ENCODE data around the gene GYG1.
"Not testable (repeated sequence)": the region's sequence is repeated elsewhere in the genome, so short reads cannot be mapped to it uniquely, and the experiment has no call there.

The GYG1 gene

GRCh38 chr3:148964809-148965208 lies 26.5 kb upstream of the GYG1 start:
- ATAC-seq (replicated peaks) (no peak), DNase-seq (no peak)
- H3K4me3 Mint-ChIP-seq, result no peak overlapping the region
- no peak overlapping the region for H3K27ac Mint-ChIP-seq
- no peaks in the 10 kb centered on the region for H3K4me1 Mint-ChIP-seq (ENCODE audit: low read depth in 2 of 2)
- peaks cover 0 to 13% of the 10 kb centered on the region in 2 donors for H3K27me3 Mint-ChIP-seq
- no peaks in the 10 kb centered on the region for H3K9me3 Mint-ChIP-seq
- no peaks in the 10 kb centered on the region for H3K36me3 Mint-ChIP-seq (ENCODE audit: insufficient read depth)

- Mint-ChIP-seq H3K36me3 (ENCODE audit: insufficient read depth) (no peaks in the 10 kb centered on the region), H3K4me3 (no peak overlapping the region), H3K9me3 (no peaks in the 10 kb centered on the region), H3K27me3 (no peaks in the 10 kb centered on the region), H3K27ac (no peak overlapping the region), H3K4me1 (ENCODE audit: low read depth in 2 of 2) (no peaks in the 10 kb centered on the region)
- DNase-seq (no peak), ATAC-seq (replicated peaks) (no peak)
These were observed 23.0 kb upstream of the GYG1 start for GRCh38 chr3:148968321-148968720.

- Mint-ChIP-seq H3K4me3 (no peak overlapping the region), H3K27me3 (no peaks in the 10 kb centered on the region), H3K36me3 (ENCODE audit: insufficient read depth) (no peaks in the 10 kb centered on the region), H3K9me3 (no peaks in the 10 kb centered on the region), H3K27ac (no peak overlapping the region), H3K4me1 (ENCODE audit: low read depth in 2 of 2) (peaks cover 2 to 3% of the 10 kb centered on the region in 2 donors)
- ATAC-seq (replicated peaks), result no peak
- DNase-seq, result no peak
These were observed 21.1 kb upstream of the GYG1 start for GRCh38 chr3:148970271-148970670.

GRCh38 chr3:148971401-148972163 lies 19.8 kb upstream of the GYG1 start:
- Mint-ChIP-seq H3K4me3 (no peak overlapping the region), H3K4me1 (ENCODE audit: low read depth in 2 of 2) (peaks cover 2 to 3% of the 10 kb centered on the region in 2 donors), H3K27ac (no peak overlapping the region), H3K27me3 (no peaks in the 10 kb centered on the region), H3K36me3 (ENCODE audit: insufficient read depth) (no peaks in the 10 kb centered on the region), H3K9me3 (no peaks in the 10 kb centered on the region)
- no peak for DNase-seq
- ATAC-seq (replicated peaks), result no peak

GRCh38 chr3:148974726-148975125 lies 16.6 kb upstream of the GYG1 start:
- H3K27ac Mint-ChIP-seq, result no peak overlapping the region
- DNase-seq (no peak), ATAC-seq (replicated peaks) (no peak)
- peaks cover 2 to 3% of the 10 kb centered on the region in 2 donors for H3K4me1 Mint-ChIP-seq (ENCODE audit: low read depth in 2 of 2)
- no peaks in the 10 kb centered on the region for H3K36me3 Mint-ChIP-seq (ENCODE audit: insufficient read depth)
- H3K9me3 Mint-ChIP-seq, result no peaks in the 10 kb centered on the region
- no peak overlapping the region for H3K4me3 Mint-ChIP-seq
- peaks cover 0 to 2% of the 10 kb centered on the region in 2 donors for H3K27me3 Mint-ChIP-seq

- ATAC-seq (replicated peaks), result no peak
- no peak overlapping the region for H3K27ac Mint-ChIP-seq
- no peaks in the 10 kb centered on the region for H3K9me3 Mint-ChIP-seq
- peaks cover 2 to 3% of the 10 kb centered on the region in 2 donors for H3K4me1 Mint-ChIP-seq (ENCODE audit: low read depth in 2 of 2)
- H3K27me3 Mint-ChIP-seq, result peaks cover 2 to 6% of the 10 kb centered on the region in 2 donors
- no peak overlapping the region for H3K4me3 Mint-ChIP-seq
- no peaks in the 10 kb centered on the region for H3K36me3 Mint-ChIP-seq (ENCODE audit: insufficient read depth)
- no peak for DNase-seq
These were observed 16.1 kb upstream of the GYG1 start for GRCh38 chr3:148975248-148975647.

- H3K27ac Mint-ChIP-seq, result no peak overlapping the region
- no peak overlapping the region for H3K4me3 Mint-ChIP-seq
- H3K36me3 Mint-ChIP-seq (ENCODE audit: insufficient read depth), result no peaks in the 10 kb centered on the region
- H3K4me1 Mint-ChIP-seq (ENCODE audit: low read depth in 2 of 2), result peaks cover 2 to 3% of the 10 kb centered on the region in 2 donors
- H3K27me3 Mint-ChIP-seq, result peaks cover 6 to 11% of the 10 kb centered on the region in 2 donors
- no peak for DNase-seq
- no peak for ATAC-seq (replicated peaks)
- H3K9me3 Mint-ChIP-seq, result no peaks in the 10 kb centered on the region
These were observed 15.6 kb upstream of the GYG1 start for GRCh38 chr3:148975696-148976095.

GRCh38 chr3:148981273-148981672 lies 10.1 kb upstream of the GYG1 start:
- DNase-seq (no peak), ATAC-seq (replicated peaks) (no peak)
- Mint-ChIP-seq H3K4me1 (ENCODE audit: low read depth in 2 of 2) (no peaks in the 10 kb centered on the region), H3K36me3 (ENCODE audit: insufficient read depth) (no peaks in the 10 kb centered on the region), H3K9me3 (no peaks in the 10 kb centered on the region), H3K27me3 (peaks cover 15% of the 10 kb centered on the region in 2 donors), H3K27ac (no peak overlapping the region), H3K4me3 (no peak overlapping the region)

GRCh38 chr3:148987551-148987950 lies 3.8 kb upstream of the GYG1 start:
- not testable (repeated sequence) for H3K4me3 Mint-ChIP-seq; H3K27ac Mint-ChIP-seq; H3K9me3 Mint-ChIP-seq; DNase-seq; ATAC-seq (replicated peaks); H3K27me3 Mint-ChIP-seq
- peaks cover 7 to 13% of the 10 kb centered on the region in 2 donors for H3K4me1 Mint-ChIP-seq (ENCODE audit: low read depth in 2 of 2)
- H3K36me3 Mint-ChIP-seq (ENCODE audit: insufficient read depth), result peaks cover 10% of the 10 kb centered on the region

- peaks cover 35% of the 10 kb centered on the region for H3K36me3 Mint-ChIP-seq (ENCODE audit: insufficient read depth)
- H3K27ac Mint-ChIP-seq, result peak overlapping the region; percentile 88 to 90
- H3K27me3 Mint-ChIP-seq, result no peaks in the 10 kb centered on the region
- peaks cover 23 to 30% of the 10 kb centered on the region in 2 donors for H3K4me1 Mint-ChIP-seq (ENCODE audit: low read depth in 2 of 2)
- no peak for ATAC-seq (replicated peaks)
- no peaks in the 10 kb centered on the region for H3K9me3 Mint-ChIP-seq
- DNase-seq, result no peak
- peak overlapping the region; percentile 76 to 78 for H3K4me3 Mint-ChIP-seq
These were observed 1.1 kb upstream of the GYG1 start for GRCh38 chr3:148990236-148990635.

GRCh38 chr3:148992027-148992634 lies 791 bp downstream of the GYG1 start:
- Mint-ChIP-seq H3K4me3 (peak overlapping the region; percentile 76 to 78), H3K27ac (peak overlapping the region; percentile 88 to 90), H3K9me3 (no peaks in the 10 kb centered on the region), H3K36me3 (ENCODE audit: insufficient read depth) (peaks cover 53% of the 10 kb centered on the region), H3K4me1 (ENCODE audit: low read depth in 2 of 2) (peaks cover 34 to 48% of the 10 kb centered on the region in 2 donors), H3K27me3 (no peaks in the 10 kb centered on the region)
- ATAC-seq (replicated peaks), result peak; percentile 9
- peak; percentile 20 to 35 (median 31) for DNase-seq

- peaks cover 34 to 52% of the 10 kb centered on the region in 2 donors for H3K4me1 Mint-ChIP-seq (ENCODE audit: low read depth in 2 of 2)
- peak overlapping the region; percentile 76 to 78 for H3K4me3 Mint-ChIP-seq
- peak overlapping the region; percentile 88 to 90 for H3K27ac Mint-ChIP-seq
- no peaks in the 10 kb centered on the region for H3K9me3 Mint-ChIP-seq
- ATAC-seq (replicated peaks) (no peak), DNase-seq (no peak)
- H3K36me3 Mint-ChIP-seq (ENCODE audit: insufficient read depth), result peaks cover 57% of the 10 kb centered on the region
- H3K27me3 Mint-ChIP-seq, result no peaks in the 10 kb centered on the region
These were observed 1.4 kb downstream of the GYG1 start for GRCh38 chr3:148992635-148993255.

- Mint-ChIP-seq H3K9me3 (no peaks in the 10 kb centered on the region), H3K27me3 (no peaks in the 10 kb centered on the region), H3K36me3 (ENCODE audit: insufficient read depth) (peaks cover 68% of the 10 kb centered on the region), H3K4me3 (peak overlapping the region in 1 of 2 donors; percentile 13), H3K27ac (peak overlapping the region; percentile 21 to 78), H3K4me1 (ENCODE audit: low read depth in 2 of 2) (peaks cover 40 to 72% of the 10 kb centered on the region in 2 donors)
- ATAC-seq (replicated peaks) (no peak), DNase-seq (no peak)
These were observed 6.3 kb downstream of the GYG1 start for GRCh38 chr3:148997623-148998022.

Measured in effector memory CD8-positive, alpha-beta T cell (primary cell).